Activated T-helper 1 cell treated with anti-CD3 and anti-CD28 coated beads, Interleukin-2, amount 50 U/mL, for 16 hours (primary cell): ENCODE data around the gene TPD52L1.
A peak's percentile ranks its signal among the peaks of the same experiment; 100 is the strongest.

Experiments
- DNase-seq, 2 donors: peaks; one replicate each; pipeline ENCODE4 v3.0.0-alpha.2; 2020; ENCODE audit warnings: low read depth in 1 of 2, low spot score in 1 of 2

TPD52L1 gene

GRCh38 chr6:125174626-125175025 is 21.1 kb downstream of the TPD52L1 start:
- DNase-seq = no peak

- DNase-seq = no peak
These were observed 22.0 kb downstream of the TPD52L1 start for GRCh38 chr6:125175466-125176048.

- no peak for DNase-seq
These were observed 28.9 kb downstream of the TPD52L1 start for GRCh38 chr6:125182237-125183008.

- DNase-seq = no peak
These were observed 29.8 kb downstream of the TPD52L1 start for GRCh38 chr6:125183391-125183790.

- no peak for DNase-seq
These were observed 34.5 kb downstream of the TPD52L1 start for GRCh38 chr6:125188037-125188436.

GRCh38 chr6:125188594-125189203 is 35.1 kb downstream of the TPD52L1 start:
- DNase-seq = no peak

- no peak for DNase-seq
These were observed 35.9 kb downstream of the TPD52L1 start for GRCh38 chr6:125189494-125189893.

- no peak for DNase-seq
These were observed 37.1 kb downstream of the TPD52L1 start for GRCh38 chr6:125190667-125191066.

- peak; percentile 6 to 8 for DNase-seq
These were observed 38.5 kb downstream of the TPD52L1 start for GRCh38 chr6:125191916-125192609.

- no peak for DNase-seq
These were observed 39.0 kb downstream of the TPD52L1 start for GRCh38 chr6:125192610-125192930.

GRCh38 chr6:125193208-125193607 is 39.6 kb downstream of the TPD52L1 start:
- no peak for DNase-seq

- no peak for DNase-seq
These were observed 41.4 kb downstream of the TPD52L1 start for GRCh38 chr6:125194941-125195340.

GRCh38 chr6:125195526-125195925 is 42.0 kb downstream of the TPD52L1 start:
- DNase-seq = no peak

GRCh38 chr6:125196613-125197012 is 43.0 kb downstream of the TPD52L1 start:
- DNase-seq = no peak

- no peak for DNase-seq
These were observed 44.3 kb downstream of the TPD52L1 start for GRCh38 chr6:125197795-125198269.

GRCh38 chr6:125198398-125198937 is 44.9 kb downstream of the TPD52L1 start:
- no peak for DNase-seq

GRCh38 chr6:125200941-125201340 is 47.4 kb downstream of the TPD52L1 start:
- DNase-seq = no peak

- DNase-seq = no peak
These were observed 48.6 kb downstream of the TPD52L1 start for GRCh38 chr6:125201961-125202729.

GRCh38 chr6:125203395-125203794 is 49.8 kb downstream of the TPD52L1 start:
- DNase-seq = no peak

- DNase-seq = no peak
These were observed 52.4 kb downstream of the TPD52L1 start for GRCh38 chr6:125205931-125206330.

GRCh38 chr6:125206389-125206788 is 52.8 kb downstream of the TPD52L1 start:
- no peak for DNase-seq
